Measurements from ENCODE around the gene TBC1D2.

The TBC1D2 gene

GRCh38 chr9:98211260-98211659 lies 44.2 kb downstream of the TBC1D2 start:
- no peak for DNase-seq

- no peak for DNase-seq
Measured at GRCh38 chr9:98210435-98210834, 45.0 kb downstream of the TBC1D2 start.

DNA sequence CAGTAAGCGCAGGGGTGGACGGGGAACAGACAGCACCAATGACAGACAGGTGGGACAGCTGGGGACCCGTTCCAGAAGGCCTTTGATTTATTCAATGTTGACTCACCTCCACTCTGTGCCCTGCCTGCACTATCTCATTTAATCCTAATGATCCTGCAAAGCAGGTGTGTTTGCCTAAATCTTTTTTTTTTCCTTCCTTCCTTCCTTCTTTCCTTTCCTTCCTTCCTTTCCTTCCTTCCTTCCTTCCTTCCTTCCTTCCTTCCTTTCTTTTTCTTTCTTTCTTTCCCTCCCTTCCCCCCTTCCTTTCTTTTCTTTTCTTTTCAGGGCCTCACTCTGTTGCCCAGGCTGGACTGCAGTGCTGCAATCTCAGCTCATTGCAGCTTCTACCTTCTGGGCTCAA lies 45.9 kb downstream of the TBC1D2 start:
- no peak for DNase-seq

GRCh38 chr9:98208635-98209034 lies 46.8 kb downstream of the TBC1D2 start:
- DNase-seq: no peak

GRCh38 chr9:98207606-98208005 lies 47.8 kb downstream of the TBC1D2 start:
- no peak for DNase-seq

GRCh38 chr9:98206754-98207153 lies 48.7 kb downstream of the TBC1D2 start:
- no peak for DNase-seq

- DNase-seq: no peak
Measured at GRCh38 chr9:98204692-98205091, 50.8 kb downstream of the TBC1D2 start.

- DNase-seq: no peak
Measured at GRCh38 chr9:98203153-98203552, 52.3 kb downstream of the TBC1D2 start.

GRCh38 chr9:98202252-98202651 lies 53.2 kb downstream of the TBC1D2 start:
- DNase-seq: no peak

DNA sequence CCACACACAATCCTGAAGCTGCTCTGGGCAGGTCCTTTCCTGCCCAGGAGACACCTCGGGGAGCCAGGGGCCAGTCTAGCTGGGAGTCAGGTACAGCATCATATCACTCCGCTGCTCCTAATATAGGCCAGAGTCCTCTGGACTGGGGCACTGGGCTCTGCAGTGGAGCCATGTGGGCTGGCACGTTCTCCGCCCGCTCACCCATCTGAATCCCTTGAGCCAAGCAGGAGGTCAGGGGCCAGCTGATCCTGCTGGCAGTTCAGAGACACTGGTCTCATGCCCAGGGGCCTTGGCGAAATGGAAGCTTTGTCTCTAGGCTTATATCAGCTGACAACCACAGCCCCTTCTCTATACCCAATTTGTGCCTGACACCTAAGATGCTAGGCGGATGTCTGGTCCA lies 53.7 kb downstream of the TBC1D2 start:
- no peak for DNase-seq

DNA sequence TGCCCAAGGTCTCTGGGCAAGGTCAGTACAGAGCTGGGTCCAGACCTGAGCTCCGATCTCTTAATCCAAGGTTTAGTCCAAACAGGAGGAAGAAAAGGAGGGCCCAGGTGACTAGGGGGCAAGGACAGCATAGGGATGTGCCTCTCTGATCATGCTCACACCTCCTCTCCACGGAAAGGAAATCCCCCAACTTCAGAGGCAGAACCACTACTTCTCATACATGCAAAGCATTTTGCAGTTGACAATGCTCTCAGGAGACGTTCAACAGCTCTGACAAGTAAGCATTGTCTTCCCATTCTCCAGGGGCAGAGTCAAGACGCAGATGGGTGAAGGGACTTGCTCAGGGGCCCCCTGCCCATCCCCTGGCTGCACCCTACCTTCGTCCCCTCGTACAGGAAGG lies 54.3 kb downstream of the TBC1D2 start:
- DNase-seq: no peak

- no peak for DNase-seq
Measured at GRCh38 chr9:98199388-98200033, 55.9 kb downstream of the TBC1D2 start.

GRCh38 chr9:98195671-98196070 lies 59.8 kb downstream of the TBC1D2 start:
- DNase-seq: no peak

GRCh38 chr9:98193336-98193944 lies 62.0 kb downstream of the TBC1D2 start:
- no peak for DNase-seq

DNA sequence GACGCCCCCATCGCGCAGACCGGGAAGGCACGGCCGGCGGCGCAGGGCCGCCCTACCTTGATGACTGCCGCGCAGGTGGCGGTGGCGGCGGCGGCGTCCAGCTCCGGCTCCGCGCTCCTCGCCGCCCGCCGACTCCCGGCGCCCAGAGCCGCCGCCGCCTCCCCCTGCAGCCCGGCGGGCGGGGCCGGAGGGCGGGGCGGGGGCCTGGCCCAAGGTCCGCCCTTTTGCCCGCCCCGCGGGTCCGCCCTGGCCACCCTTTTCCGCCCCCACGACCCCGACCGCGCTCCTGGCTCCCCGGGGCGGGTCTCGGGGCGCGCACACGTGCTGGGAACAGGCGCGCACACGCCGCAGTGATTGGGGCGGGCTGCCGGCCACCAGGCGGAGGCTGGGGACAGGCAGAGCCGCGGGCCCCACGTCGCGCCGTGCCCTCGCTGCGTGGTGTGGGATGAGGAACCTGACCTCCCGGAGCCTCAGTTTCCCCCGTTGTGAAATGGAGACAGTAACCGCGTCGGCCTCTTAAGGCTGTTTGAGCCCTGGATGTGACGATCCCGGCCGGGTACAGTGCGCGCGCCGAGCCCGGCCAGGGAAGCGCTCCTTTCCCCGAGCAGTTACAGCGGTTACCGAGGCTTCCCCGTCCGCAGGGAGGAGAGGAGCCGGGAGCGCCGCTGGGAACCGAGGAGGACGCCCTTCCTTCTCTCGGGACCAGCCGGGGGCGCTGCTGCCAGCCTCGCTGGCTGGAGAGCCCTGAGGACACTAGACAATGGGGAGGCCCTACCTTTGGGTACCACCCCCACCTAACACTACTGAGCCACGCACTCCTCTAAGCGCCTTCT lies 62.7 kb downstream of the TBC1D2 start, which contains the start of gene CORO2A:
TSS of gene CORO2A (minus strand) at position 135 of the 833 bp plus-strand sequence. CDS start 34,977 bp downstream, outside the sequence.
- peak; percentile 74 for DNase-seq

DNA sequence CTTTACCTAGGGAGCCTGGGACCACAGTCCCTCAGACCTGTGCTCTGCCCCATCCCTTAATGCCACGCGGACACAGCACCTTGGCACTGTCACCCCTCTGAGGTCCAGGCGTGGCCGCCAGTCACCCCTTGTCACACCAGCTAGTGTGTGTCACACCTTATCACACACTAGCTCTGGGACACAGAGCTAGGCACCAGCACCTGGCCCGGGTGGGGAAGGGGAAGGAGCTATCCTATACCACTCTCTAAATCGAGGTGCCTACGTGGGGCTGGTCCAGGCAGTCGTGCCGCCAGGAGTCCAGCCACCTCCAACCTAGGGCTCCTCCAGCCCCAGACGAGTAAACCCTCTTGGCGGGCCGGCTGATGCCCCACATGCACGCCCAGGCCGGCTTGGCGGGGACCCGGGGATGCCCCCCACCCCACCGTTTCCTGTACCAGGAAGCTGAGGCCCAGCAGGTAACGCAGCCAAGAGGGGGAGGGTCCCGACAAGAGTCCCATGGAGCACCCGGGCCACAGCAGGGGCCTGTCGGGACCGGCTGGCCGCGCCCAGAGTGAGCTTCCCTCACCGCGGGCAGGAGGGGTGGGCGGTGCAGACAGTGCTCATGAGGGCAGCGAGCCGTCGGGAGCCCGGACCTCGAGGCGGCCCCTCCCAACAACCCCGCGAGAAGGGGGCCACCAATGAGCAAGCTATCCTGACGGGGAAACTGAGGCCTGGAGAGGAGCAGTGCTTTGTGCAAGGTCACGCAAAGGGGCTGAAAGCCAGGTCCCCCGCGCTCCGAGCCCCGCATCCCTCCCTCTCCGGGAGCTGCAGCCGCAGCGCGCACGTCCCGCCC lies 63.6 kb downstream of the TBC1D2 start:
- peak; percentile 28 for DNase-seq

GRCh38 chr9:98191181-98191608 lies 64.3 kb downstream of the TBC1D2 start:
- no peak for DNase-seq

DNA sequence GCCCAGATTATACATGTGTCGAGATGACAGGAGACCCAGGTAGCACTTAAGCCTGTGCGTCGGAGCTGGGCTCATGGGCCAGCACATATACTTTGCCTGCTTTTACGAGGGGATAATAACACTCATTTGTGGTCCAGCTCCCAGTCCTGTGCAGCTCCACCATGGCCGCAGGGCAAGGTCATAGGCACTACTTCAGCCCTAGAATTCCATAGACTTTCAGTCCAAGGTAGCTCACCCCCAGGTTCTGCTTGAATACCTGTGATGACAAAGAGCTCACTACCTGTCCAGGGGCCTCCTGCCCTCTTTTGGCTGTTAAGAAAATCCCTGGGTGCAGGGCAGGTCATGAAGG lies 64.7 kb downstream of the TBC1D2 start:
- DNase-seq: no peak

GRCh38 chr9:98189412-98189811 lies 66.0 kb downstream of the TBC1D2 start:
- no peak for DNase-seq

DNA sequence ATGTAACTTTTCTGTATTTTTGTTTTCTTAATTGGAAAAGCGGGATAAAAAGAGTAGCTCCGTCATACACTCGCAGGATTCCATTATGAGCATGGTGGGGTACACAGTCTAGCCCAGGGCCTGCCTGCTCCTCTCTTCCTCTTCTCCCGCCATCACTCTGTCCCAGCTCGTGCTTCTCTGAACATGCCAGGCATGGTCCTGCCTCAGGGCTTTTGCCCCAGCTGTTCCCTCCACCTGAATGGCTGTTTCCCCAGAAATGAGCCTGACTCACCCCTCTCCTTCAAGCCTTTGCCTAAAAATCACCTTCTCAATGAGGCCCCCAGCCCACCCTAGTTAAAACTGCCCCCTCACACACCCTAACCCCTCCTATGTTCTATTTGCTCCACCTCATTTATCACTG lies 67.5 kb downstream of the TBC1D2 start:
- DNase-seq: no peak

- no peak for DNase-seq
Measured at GRCh38 chr9:98186236-98186635, 69.2 kb downstream of the TBC1D2 start.

DNA sequence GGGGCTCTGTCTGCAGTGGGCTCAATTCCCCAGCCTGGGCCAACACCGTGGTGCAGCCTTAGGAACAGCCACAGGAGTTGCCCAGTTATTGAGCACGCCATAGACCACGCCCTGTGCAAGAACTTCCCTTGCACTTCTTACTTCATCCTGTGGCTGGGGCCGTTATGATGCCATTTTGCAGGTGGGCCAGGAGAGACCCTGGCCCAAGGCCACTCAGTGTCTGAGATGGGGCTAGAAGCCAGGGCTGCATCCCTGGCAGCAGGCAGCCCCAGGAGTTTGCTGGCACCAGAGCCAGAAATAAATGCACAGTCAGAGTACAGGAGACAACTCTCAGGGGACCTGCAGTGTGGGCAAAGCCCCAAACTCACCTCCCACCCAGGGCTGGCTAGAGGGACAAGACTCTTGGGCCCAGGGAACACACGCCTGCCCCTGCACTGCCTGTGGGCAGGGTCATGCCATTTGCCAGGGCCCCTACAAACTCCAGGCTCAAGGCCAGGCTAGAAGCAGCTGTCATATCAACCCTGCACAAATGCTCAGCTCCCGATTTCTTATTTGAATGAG lies 69.8 kb downstream of the TBC1D2 start:
- no peak for DNase-seq
